Astrocyte (in vitro differentiated cells and primary cell): ENCODE data around the gene NPPA. TPM values are rescaled to one million over a fixed set of nuclear protein-coding genes. Genes with fewer than 3 reads are reported as not detected.

Experiments
- DNase-seq: peaks from one replicate; pipeline ENCODE4 v3.0.0-alpha.2; 2010; ENCODE audit warnings: low read depth
- FAIRE-seq: peaks from 2 replicates; lab custom pipeline; 2011; peaks lifted over from hg19 to GRCh38; lab: Jason Lieb, UNC
- H2AFZ ChIP-seq: 2 replicates; pipeline ENCODE4 v1.6.0; 2012; ENCODE audit warnings: low read depth, low read length, inconsistent platforms
- H3K27ac ChIP-seq: 2 replicates; pipeline ENCODE4 v1.5.1; 2011; ENCODE audit warnings: low read depth, low read length, inconsistent platforms
- H3K27me3 ChIP-seq: 2 replicates; pipeline ENCODE4 v1.6.0; 2011; ENCODE audit warnings: low read length, inconsistent platforms; ENCODE audit not compliant: insufficient read depth
- H3K36me3 ChIP-seq: 2 replicates; pipeline ENCODE4 v1.5.1; 2011; ENCODE audit warnings: low read length, inconsistent platforms; ENCODE audit not compliant: insufficient read depth
- H3K4me1 ChIP-seq: 2 replicates; pipeline ENCODE4 v1.5.1; 2011; ENCODE audit warnings: low read length, inconsistent platforms; ENCODE audit not compliant: insufficient read depth
- H3K4me2 ChIP-seq: 2 replicates; pipeline ENCODE4 v1.6.0; 2012; ENCODE audit warnings: low read length, inconsistent platforms
- H3K4me3 ChIP-seq: 2 replicates; pipeline ENCODE4 v1.5.1; 2011; ENCODE audit warnings: low read depth, mild to moderate bottlenecking, low read length, inconsistent platforms; ENCODE audit not compliant: insufficient read depth
- H3K79me2 ChIP-seq: 2 replicates; pipeline ENCODE4 v1.6.0; 2012; ENCODE audit warnings: mild to moderate bottlenecking, low read length, inconsistent platforms; ENCODE audit not compliant: insufficient read depth
- H3K9ac ChIP-seq: 2 replicates; pipeline ENCODE4 v1.6.0; 2012; ENCODE audit warnings: mild to moderate bottlenecking, low read length, inconsistent platforms
- H3K9me3 ChIP-seq: 2 replicates; pipeline ENCODE4 v1.5.1; 2012; ENCODE audit warnings: low read depth, mild to moderate bottlenecking, low read length, inconsistent platforms; ENCODE audit not compliant: insufficient read depth
- H4K20me1 ChIP-seq: 2 replicates; pipeline ENCODE4 v1.6.0; 2012; ENCODE audit warnings: low read length, inconsistent platforms; ENCODE audit not compliant: insufficient read depth
- H3K27ac Mint-ChIP-seq: one replicate; pipeline ENCODE4 v1.8.0; 2021; ENCODE audit warnings: mild to moderate bottlenecking, mixed read lengths; ENCODE audit not compliant: unreplicated experiment
- H3K27me3 Mint-ChIP-seq: one replicate; pipeline ENCODE4 v1.8.0; 2021; ENCODE audit warnings: low read depth, mixed read lengths; ENCODE audit not compliant: unreplicated experiment
- H3K36me3 Mint-ChIP-seq: one replicate; pipeline ENCODE4 v1.8.0; 2021; ENCODE audit warnings: low read depth, mixed read lengths; ENCODE audit not compliant: unreplicated experiment
- H3K4me1 Mint-ChIP-seq: one replicate; pipeline ENCODE4 v1.8.0; 2021; ENCODE audit warnings: low read depth, mixed read lengths; ENCODE audit not compliant: unreplicated experiment
- H3K4me3 Mint-ChIP-seq: one replicate; pipeline ENCODE4 v1.8.0; 2021; ENCODE audit warnings: mild to moderate bottlenecking, moderate library complexity, mixed read lengths; ENCODE audit not compliant: unreplicated experiment
- H3K9me3 Mint-ChIP-seq: one replicate; pipeline ENCODE4 v1.8.0; 2021; ENCODE audit warnings: mild to moderate bottlenecking, mixed read lengths; ENCODE audit not compliant: unreplicated experiment
- EZH2 ChIP-seq: IDR thresholded peaks from 2 replicates; pipeline ENCODE4 v1.6.1; 2012; ENCODE audit warnings: mild to moderate bottlenecking, low read length, inconsistent platforms; ENCODE audit not compliant: insufficient read depth
- total RNA-seq: library from RNA; stranded (reverse); gene quantifications from 2 replicates; pipeline ENCODE4 v1.2.1, GENCODE V29; 2021
- TF ChIP-seq, protein P1 (sequence below): IDR thresholded peaks from 2 replicates; pipeline ENCODE4 v1.5.1; 2011; ENCODE audit warnings: low read depth, mild to moderate bottlenecking, inconsistent platforms, low read length, moderate library complexity; ENCODE audit not compliant: insufficient read depth

The NPPA gene
- total RNA-seq, 1 donor from 2014 or later: not detected

GRCh38 chr1:11880911-11881748, 33.5 kb upstream of the NPPA start:
- Histone ChIP-seq H3K27ac (no peak overlapping the region), H2AFZ (no peak overlapping the region), H3K4me1 (no peaks in the 10 kb centered on the region), H3K27me3 (peaks cover 3% of the 10 kb centered on the region), H3K9me3 (no peaks in the 10 kb centered on the region), H3K79me2 (no peaks in the 10 kb centered on the region), H3K4me3 (no peak overlapping the region), H3K36me3 (no peaks in the 10 kb centered on the region), H4K20me1 (no peaks in the 10 kb centered on the region), H3K4me2 (no peak overlapping the region), H3K9ac (no peak overlapping the region)
- no peak for DNase-seq
- Mint-ChIP-seq H3K4me1 (peaks cover 5% of the 10 kb centered on the region), H3K4me3 (no peak overlapping the region), H3K9me3 (no peaks in the 10 kb centered on the region), H3K27me3 (peaks cover 27% of the 10 kb centered on the region), H3K27ac (no peak overlapping the region), H3K36me3 (no peaks in the 10 kb centered on the region)
- TF ChIP-seq, protein P1, sequence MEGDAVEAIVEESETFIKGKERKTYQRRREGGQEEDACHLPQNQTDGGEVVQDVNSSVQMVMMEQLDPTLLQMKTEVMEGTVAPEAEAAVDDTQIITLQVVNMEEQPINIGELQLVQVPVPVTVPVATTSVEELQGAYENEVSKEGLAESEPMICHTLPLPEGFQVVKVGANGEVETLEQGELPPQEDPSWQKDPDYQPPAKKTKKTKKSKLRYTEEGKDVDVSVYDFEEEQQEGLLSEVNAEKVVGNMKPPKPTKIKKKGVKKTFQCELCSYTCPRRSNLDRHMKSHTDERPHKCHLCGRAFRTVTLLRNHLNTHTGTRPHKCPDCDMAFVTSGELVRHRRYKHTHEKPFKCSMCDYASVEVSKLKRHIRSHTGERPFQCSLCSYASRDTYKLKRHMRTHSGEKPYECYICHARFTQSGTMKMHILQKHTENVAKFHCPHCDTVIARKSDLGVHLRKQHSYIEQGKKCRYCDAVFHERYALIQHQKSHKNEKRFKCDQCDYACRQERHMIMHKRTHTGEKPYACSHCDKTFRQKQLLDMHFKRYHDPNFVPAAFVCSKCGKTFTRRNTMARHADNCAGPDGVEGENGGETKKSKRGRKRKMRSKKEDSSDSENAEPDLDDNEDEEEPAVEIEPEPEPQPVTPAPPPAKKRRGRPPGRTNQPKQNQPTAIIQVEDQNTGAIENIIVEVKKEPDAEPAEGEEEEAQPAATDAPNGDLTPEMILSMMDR: no peak
- no peak for TF ChIP-seq EZH2
- FAIRE-seq: no peak

DNA sequence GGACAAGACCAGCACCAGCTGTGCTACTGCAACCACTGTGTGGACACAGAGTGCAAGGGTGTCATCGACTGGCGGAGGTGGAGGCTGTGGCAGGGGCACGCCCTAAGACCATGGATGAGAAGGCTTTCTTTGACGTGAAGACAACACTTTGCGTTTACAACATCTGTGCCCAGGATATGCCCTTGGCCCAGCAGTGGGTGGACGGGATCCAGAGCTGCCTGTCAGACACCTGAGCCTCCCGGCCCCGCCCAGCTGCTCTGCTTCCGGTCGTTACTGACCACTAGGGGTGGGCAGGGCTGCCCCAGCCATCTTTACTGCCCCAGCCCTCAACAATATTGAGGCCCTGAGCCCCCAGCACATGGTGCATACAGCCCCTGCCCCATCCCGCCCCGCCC, 32.6 kb upstream of the NPPA start:
- no peak for TF ChIP-seq EZH2
- TF ChIP-seq, protein P1: no peak
- peaks cover 5% of the 10 kb centered on the region for H3K4me1 Mint-ChIP-seq
- no peaks in the 10 kb centered on the region for H4K20me1 ChIP-seq
- H3K4me3 Mint-ChIP-seq: no peak overlapping the region
- no peak overlapping the region for H2AFZ ChIP-seq
- no peak overlapping the region for H3K4me2 ChIP-seq
- H3K36me3 ChIP-seq: no peaks in the 10 kb centered on the region
- no peak overlapping the region for H3K9ac ChIP-seq
- H3K4me3 ChIP-seq: no peak overlapping the region
- DNase-seq (no peak), FAIRE-seq (no peak)
- no peaks in the 10 kb centered on the region for H3K36me3 Mint-ChIP-seq
- H3K9me3 ChIP-seq: no peaks in the 10 kb centered on the region
- H3K27ac ChIP-seq: no peak overlapping the region
- peaks cover 28% of the 10 kb centered on the region for H3K27me3 Mint-ChIP-seq
- no peaks in the 10 kb centered on the region for H3K79me2 ChIP-seq
- no peaks in the 10 kb centered on the region for H3K4me1 ChIP-seq
- H3K27ac Mint-ChIP-seq: no peak overlapping the region
- no peaks in the 10 kb centered on the region for H3K9me3 Mint-ChIP-seq
- H3K27me3 ChIP-seq: peaks cover 8% of the 10 kb centered on the region
